ENCODE measurements around the gene CENPN. TPM values are rescaled to one million over a fixed set of nuclear protein-coding genes. Genes with fewer than 3 reads are reported as not detected.

The CENPN gene, protein sequence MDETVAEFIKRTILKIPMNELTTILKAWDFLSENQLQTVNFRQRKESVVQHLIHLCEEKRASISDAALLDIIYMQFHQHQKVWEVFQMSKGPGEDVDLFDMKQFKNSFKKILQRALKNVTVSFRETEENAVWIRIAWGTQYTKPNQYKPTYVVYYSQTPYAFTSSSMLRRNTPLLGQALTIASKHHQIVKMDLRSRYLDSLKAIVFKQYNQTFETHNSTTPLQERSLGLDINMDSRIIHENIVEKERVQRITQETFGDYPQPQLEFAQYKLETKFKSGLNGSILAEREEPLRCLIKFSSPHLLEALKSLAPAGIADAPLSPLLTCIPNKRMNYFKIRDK
- polyA plus RNA-seq (2013, experiment 1 of 2) = 58.7 TPM
- polyA plus RNA-seq (2013, experiment 2 of 2) = 63.6 TPM

DNA sequence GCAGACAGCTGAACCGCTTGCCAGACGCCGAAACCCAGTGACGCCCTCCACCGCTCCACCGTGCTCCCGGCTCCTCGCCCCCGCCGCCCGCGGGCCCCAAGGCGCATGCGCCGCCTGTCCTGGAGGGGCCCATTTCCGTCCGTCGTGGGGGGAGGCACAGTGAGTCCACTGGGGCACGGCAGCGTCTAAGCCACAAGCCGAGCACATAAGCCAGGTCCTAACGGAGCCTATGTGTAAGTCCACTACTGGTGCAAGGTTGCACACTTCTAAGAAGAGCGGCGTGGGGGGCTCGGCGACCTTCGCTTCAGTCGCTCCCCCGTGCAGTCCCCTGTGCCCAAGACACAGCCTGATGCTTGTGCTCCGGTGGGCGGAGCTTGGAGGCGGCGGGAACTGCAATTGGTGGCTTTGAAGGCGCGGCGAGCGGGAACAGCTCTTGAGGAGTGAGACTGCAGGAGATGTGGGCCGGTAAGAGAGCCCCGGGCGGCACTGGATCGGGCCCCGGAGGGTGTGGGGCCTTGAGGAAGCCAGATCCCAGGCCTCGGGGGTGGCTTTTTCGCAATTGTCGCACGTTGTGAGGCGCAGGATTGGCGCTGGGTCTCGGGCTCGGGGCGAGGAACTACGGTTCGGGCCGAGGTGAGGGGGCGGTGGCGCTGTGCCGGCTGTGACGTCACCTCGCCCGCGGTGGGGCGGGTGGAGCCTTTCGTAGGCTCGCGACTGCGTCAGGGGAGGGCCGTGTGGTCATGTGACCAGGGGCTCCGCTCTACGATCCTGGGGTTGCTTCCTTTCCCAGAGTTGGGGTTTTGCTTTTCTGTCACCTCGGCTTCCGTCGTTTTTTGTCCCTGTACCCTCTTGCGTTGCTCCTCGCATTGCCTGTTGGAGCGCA, at the start of gene CENPN, which contains the start of gene CMC2:
TSS of gene CENPN (plus strand) at position 402 of the 883 bp plus-strand sequence. CDS start 4,726 bp downstream, outside the sequence.
TSS of gene CMC2 (minus strand) at position 73 of the 883 bp plus-strand sequence. CDS start 9,491 bp downstream, outside the sequence.
- Histone ChIP-seq H2BK5ac (ENCODE audit: low read length) (peak within 1 kb of the TSS; percentile 97), H3K23ac (ENCODE audit: low read depth, low read length, poor library complexity) (peak within 1 kb of the TSS; percentile 94), H2BK15ac (ENCODE audit: low read length) (no peak within 1 kb of the TSS), H3K14ac (ENCODE audit: low read length) (peak within 1 kb of the TSS; percentile 98), H4K8ac (ENCODE audit: low read depth, low read length) (no peak within 1 kb of the TSS), H4K91ac (ENCODE audit: low read depth, low read length, poor library complexity) (peak within 1 kb of the TSS; percentile 98), H3K27ac (replicated peaks; ENCODE audit: low read length) (peak within 1 kb of the TSS; percentile 95), H3K36me3 (replicated peaks in 1 of 2; ENCODE audit: control insufficient read depth in 2 of 2, insufficient read depth in 2 of 2, low read length in 2 of 2) (peaks cover 3 to 35% of the 10 kb centered on the region in 2 donors), H2AK5ac (ENCODE audit: low read depth, low read length) (peak within 1 kb of the TSS; percentile 30), H3K4ac (ENCODE audit: low read length) (no peak within 1 kb of the TSS), H3K27me3 (ENCODE audit: control insufficient read depth in 3 of 3, insufficient read depth in 3 of 3, low read depth in 1 of 3, low read length in 3 of 3) (no peaks in the 10 kb centered on the region), H2BK120ac (ENCODE audit: low read depth, low read length) (no peak within 1 kb of the TSS), H3K4me2 (ENCODE audit: insufficient read depth, low read length, poor library complexity, severe bottlenecking) (peak within 1 kb of the TSS; percentile 78), H3K4me3 (ENCODE audit: low read length in 2 of 2) (peak within 1 kb of the TSS; percentile 95 to 96), H3K9ac (ENCODE audit: low read depth, low read length, poor library complexity) (peak within 1 kb of the TSS; percentile 99), H2BK12ac (ENCODE audit: low read length) (peak within 1 kb of the TSS; percentile 77), H3K79me1 (ENCODE audit: low read depth, low read length) (peaks cover 9% of the 10 kb centered on the region), H3K9me3 (replicated peaks in 1 of 2; ENCODE audit: control insufficient read depth in 2 of 2, insufficient read depth in 1 of 2, low read depth in 1 of 2, low read length in 2 of 2) (no peaks in the 10 kb centered on the region), H2AFZ (ENCODE audit: low read length) (peak within 1 kb of the TSS; percentile 99), H3K4me1 (ENCODE audit: control insufficient read depth in 2 of 2, insufficient read depth in 1 of 2, low read depth in 1 of 2, low read length in 2 of 2) (peaks cover 4 to 7% of the 10 kb centered on the region in 2 donors), H3K18ac (ENCODE audit: low read length) (peak within 1 kb of the TSS; percentile 99)
- DNase-seq (ENCODE audit: low spot score) = peak; percentile 99
- WGBS, 2 donors (ENCODE audit: extremely low coverage in 2 of 2, insufficient read length in 2 of 2, insufficient replicate concordance in 1 of 2) = no CpG with 5 or more reads among the region's 75 CpGs

DNA sequence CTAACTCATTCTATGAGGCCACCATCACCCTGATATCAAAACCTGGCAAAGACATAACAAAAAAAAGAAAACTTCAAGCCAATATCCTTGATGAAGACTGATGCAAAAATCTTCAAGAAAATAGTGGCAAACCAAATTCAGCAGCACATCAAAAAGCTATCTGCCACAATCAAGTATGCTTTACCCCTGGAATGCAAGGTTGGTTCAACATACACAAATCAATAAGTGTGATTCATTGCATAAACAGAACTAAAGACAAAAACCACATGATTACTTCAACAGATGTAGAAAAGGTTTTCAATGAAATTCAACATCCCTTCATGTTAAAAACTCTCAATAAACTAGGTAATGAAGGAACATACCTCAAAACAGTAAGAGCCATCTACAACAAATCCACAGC, 48.7 kb upstream of the CENPN start:
- Histone ChIP-seq H2BK15ac (ENCODE audit: low read length) (no peak overlapping the region), H3K4me1 (ENCODE audit: control insufficient read depth in 2 of 2, insufficient read depth in 1 of 2, low read depth in 1 of 2, low read length in 2 of 2) (no peaks in the 10 kb centered on the region), H2AK5ac (ENCODE audit: low read depth, low read length) (no peak overlapping the region), H3K27ac (replicated peaks; ENCODE audit: low read length) (no peak overlapping the region), H2BK12ac (ENCODE audit: low read length) (no peak overlapping the region), H3K36me3 (replicated peaks in 1 of 2; ENCODE audit: control insufficient read depth in 2 of 2, insufficient read depth in 2 of 2, low read length in 2 of 2) (no peaks in the 10 kb centered on the region), H3K9ac (ENCODE audit: low read depth, low read length, poor library complexity) (no peak overlapping the region), H3K9me3 (replicated peaks in 1 of 2; ENCODE audit: control insufficient read depth in 2 of 2, insufficient read depth in 1 of 2, low read depth in 1 of 2, low read length in 2 of 2) (no peaks in the 10 kb centered on the region), H3K4me3 (ENCODE audit: low read length in 2 of 2) (no peak overlapping the region), H3K18ac (ENCODE audit: low read length) (no peak overlapping the region), H3K14ac (ENCODE audit: low read length) (no peak overlapping the region), H2BK120ac (ENCODE audit: low read depth, low read length) (no peak overlapping the region), H3K79me1 (ENCODE audit: low read depth, low read length) (no peaks in the 10 kb centered on the region), H3K23ac (ENCODE audit: low read depth, low read length, poor library complexity) (no peak overlapping the region), H2BK5ac (ENCODE audit: low read length) (no peak overlapping the region), H3K4me2 (ENCODE audit: insufficient read depth, low read length, poor library complexity, severe bottlenecking) (no peak overlapping the region), H3K4ac (ENCODE audit: low read length) (no peak overlapping the region), H2AFZ (ENCODE audit: low read length) (no peak overlapping the region), H4K8ac (ENCODE audit: low read depth, low read length) (no peak overlapping the region), H4K91ac (ENCODE audit: low read depth, low read length, poor library complexity) (no peak overlapping the region), H3K27me3 (ENCODE audit: control insufficient read depth in 3 of 3, insufficient read depth in 3 of 3, low read depth in 1 of 3, low read length in 3 of 3) (no peaks in the 10 kb centered on the region)
- no peak for DNase-seq (ENCODE audit: low spot score)

DNA sequence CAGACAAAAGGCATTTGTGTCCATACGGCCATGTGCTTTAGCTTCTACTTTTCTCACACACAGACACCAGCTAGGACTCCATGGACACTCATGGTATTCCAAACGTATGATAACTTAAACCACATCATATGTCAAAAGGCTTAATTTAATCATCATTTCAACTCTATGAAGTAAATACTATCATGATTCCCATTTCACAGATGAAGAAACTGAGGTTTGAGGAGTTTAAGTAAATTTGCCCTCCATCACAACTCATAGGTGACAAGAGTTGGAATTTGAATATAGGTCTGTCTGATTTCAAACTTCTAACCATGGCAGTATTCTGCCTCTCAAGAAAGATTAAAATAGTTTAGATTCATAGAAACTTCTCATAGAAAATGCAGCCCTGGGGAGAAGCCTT, 44.1 kb upstream of the CENPN start:
- Histone ChIP-seq H2BK15ac (ENCODE audit: low read length) (no peak overlapping the region), H3K36me3 (replicated peaks in 1 of 2; ENCODE audit: control insufficient read depth in 2 of 2, insufficient read depth in 2 of 2, low read length in 2 of 2) (no peaks in the 10 kb centered on the region), H4K8ac (ENCODE audit: low read depth, low read length) (no peak overlapping the region), H3K9me3 (replicated peaks in 1 of 2; ENCODE audit: control insufficient read depth in 2 of 2, insufficient read depth in 1 of 2, low read depth in 1 of 2, low read length in 2 of 2) (peaks cover 0 to 4% of the 10 kb centered on the region in 2 donors), H3K18ac (ENCODE audit: low read length) (no peak overlapping the region), H2BK5ac (ENCODE audit: low read length) (no peak overlapping the region), H3K27me3 (ENCODE audit: control insufficient read depth in 3 of 3, insufficient read depth in 3 of 3, low read depth in 1 of 3, low read length in 3 of 3) (no peaks in the 10 kb centered on the region), H3K14ac (ENCODE audit: low read length) (no peak overlapping the region), H2BK12ac (ENCODE audit: low read length) (no peak overlapping the region), H3K4ac (ENCODE audit: low read length) (no peak overlapping the region), H3K9ac (ENCODE audit: low read depth, low read length, poor library complexity) (no peak overlapping the region), H3K23ac (ENCODE audit: low read depth, low read length, poor library complexity) (no peak overlapping the region), H3K27ac (replicated peaks; ENCODE audit: low read length) (no peak overlapping the region), H2AFZ (ENCODE audit: low read length) (no peak overlapping the region), H3K79me1 (ENCODE audit: low read depth, low read length) (no peaks in the 10 kb centered on the region), H3K4me1 (ENCODE audit: control insufficient read depth in 2 of 2, insufficient read depth in 1 of 2, low read depth in 1 of 2, low read length in 2 of 2) (no peaks in the 10 kb centered on the region), H3K4me3 (ENCODE audit: low read length in 2 of 2) (no peak overlapping the region), H4K91ac (ENCODE audit: low read depth, low read length, poor library complexity) (no peak overlapping the region), H2BK120ac (ENCODE audit: low read depth, low read length) (no peak overlapping the region), H2AK5ac (ENCODE audit: low read depth, low read length) (no peak overlapping the region), H3K4me2 (ENCODE audit: insufficient read depth, low read length, poor library complexity, severe bottlenecking) (no peak overlapping the region)
- DNase-seq (ENCODE audit: low spot score) = no peak
- no CpG with 5 or more reads among the region's 2 CpGs for WGBS, 2 donors (ENCODE audit: extremely low coverage in 2 of 2, insufficient read length in 2 of 2, insufficient replicate concordance in 1 of 2)

DNA sequence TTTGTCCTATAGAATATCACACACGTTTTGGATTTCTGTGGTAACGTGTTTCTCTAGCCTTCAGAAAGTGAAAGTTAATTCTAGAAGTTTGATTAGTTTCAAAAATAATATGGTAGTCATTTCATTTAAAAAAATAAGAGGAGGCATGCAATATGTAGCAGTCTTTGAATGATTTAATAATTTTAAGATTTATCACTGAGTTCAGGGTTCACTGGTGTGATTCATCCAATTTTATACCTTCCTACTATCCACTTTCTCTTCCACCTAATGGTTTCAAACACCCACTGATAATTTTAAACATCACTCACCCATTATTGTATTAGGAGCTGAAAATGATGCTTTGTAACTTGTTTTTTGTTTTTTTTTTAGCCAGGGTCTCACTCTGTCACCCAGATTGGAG, 42.7 kb upstream of the CENPN start:
- no peak overlapping the region for H3K9ac ChIP-seq (ENCODE audit: low read depth, low read length, poor library complexity)
- no peak overlapping the region for H3K4ac ChIP-seq (ENCODE audit: low read length)
- H3K79me1 ChIP-seq (ENCODE audit: low read depth, low read length) = no peaks in the 10 kb centered on the region
- no peak overlapping the region for H3K4me2 ChIP-seq (ENCODE audit: insufficient read depth, low read length, poor library complexity, severe bottlenecking)
- no peak for DNase-seq (ENCODE audit: low spot score)
- no peak overlapping the region for H3K27ac ChIP-seq (replicated peaks; ENCODE audit: low read length)
- H4K8ac ChIP-seq (ENCODE audit: low read depth, low read length) = no peak overlapping the region
- H3K36me3 ChIP-seq (replicated peaks in 1 of 2; ENCODE audit: control insufficient read depth in 2 of 2, insufficient read depth in 2 of 2, low read length in 2 of 2) = peaks cover 0 to 8% of the 10 kb centered on the region in 2 donors
- H2BK120ac ChIP-seq (ENCODE audit: low read depth, low read length) = no peak overlapping the region
- no peak overlapping the region for H2AFZ ChIP-seq (ENCODE audit: low read length)
- no peaks in the 10 kb centered on the region for H3K4me1 ChIP-seq (ENCODE audit: control insufficient read depth in 2 of 2, insufficient read depth in 1 of 2, low read depth in 1 of 2, low read length in 2 of 2)
- H2BK15ac ChIP-seq (ENCODE audit: low read length) = no peak overlapping the region
- H2BK12ac ChIP-seq (ENCODE audit: low read length) = no peak overlapping the region
- no peak overlapping the region for H4K91ac ChIP-seq (ENCODE audit: low read depth, low read length, poor library complexity)
- WGBS, 2 donors (ENCODE audit: extremely low coverage in 2 of 2, insufficient read length in 2 of 2, insufficient replicate concordance in 1 of 2) = no CpG with 5 or more reads among the region's 2 CpGs
- no peaks in the 10 kb centered on the region for H3K27me3 ChIP-seq (ENCODE audit: control insufficient read depth in 3 of 3, insufficient read depth in 3 of 3, low read depth in 1 of 3, low read length in 3 of 3)
- H2BK5ac ChIP-seq (ENCODE audit: low read length) = no peak overlapping the region
- peaks cover 0 to 4% of the 10 kb centered on the region in 2 donors for H3K9me3 ChIP-seq (replicated peaks in 1 of 2; ENCODE audit: control insufficient read depth in 2 of 2, insufficient read depth in 1 of 2, low read depth in 1 of 2, low read length in 2 of 2)
- no peak overlapping the region for H3K18ac ChIP-seq (ENCODE audit: low read length)
- no peak overlapping the region for H3K23ac ChIP-seq (ENCODE audit: low read depth, low read length, poor library complexity)
- H3K14ac ChIP-seq (ENCODE audit: low read length) = no peak overlapping the region
- H3K4me3 ChIP-seq (ENCODE audit: low read length in 2 of 2) = no peak overlapping the region
- no peak overlapping the region for H2AK5ac ChIP-seq (ENCODE audit: low read depth, low read length)

All from neuronal stem cell (in vitro differentiated cells).